Measurements from ENCODE around the gene RETREG1.

DNA sequence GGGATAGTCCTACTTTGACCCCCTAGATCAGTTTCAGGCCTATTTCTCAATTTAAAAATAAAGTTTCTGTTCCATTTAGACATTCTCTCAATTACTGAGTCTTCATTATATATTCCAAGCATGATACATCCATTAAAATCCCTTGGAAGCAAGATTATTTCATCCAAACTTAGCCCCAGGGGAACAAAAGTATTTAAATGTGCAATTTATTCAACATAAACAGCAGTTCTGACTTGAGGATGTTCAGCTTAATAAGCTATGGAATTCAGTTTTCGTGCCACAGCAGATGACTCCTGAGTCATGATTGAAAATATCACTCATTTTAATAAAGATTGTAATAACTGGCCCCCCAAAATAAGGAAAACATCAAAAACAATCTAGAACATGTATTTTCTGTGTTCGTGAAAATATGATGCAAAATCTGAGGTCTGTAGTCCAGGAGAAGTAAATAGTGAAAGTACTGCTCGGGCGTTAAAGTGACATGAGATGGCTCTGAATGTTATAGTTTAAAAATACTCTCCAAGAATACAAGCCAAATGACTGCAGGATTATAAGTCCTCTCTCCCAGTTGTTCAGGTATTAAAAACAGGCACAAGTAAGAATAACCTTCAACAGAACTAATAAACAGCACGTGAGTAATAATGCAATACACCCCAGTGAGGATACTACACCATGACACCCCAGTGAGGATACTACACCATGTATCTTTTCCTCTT lies 67.1 kb downstream of the RETREG1 start:
- TF ChIP-seq, protein P1, sequence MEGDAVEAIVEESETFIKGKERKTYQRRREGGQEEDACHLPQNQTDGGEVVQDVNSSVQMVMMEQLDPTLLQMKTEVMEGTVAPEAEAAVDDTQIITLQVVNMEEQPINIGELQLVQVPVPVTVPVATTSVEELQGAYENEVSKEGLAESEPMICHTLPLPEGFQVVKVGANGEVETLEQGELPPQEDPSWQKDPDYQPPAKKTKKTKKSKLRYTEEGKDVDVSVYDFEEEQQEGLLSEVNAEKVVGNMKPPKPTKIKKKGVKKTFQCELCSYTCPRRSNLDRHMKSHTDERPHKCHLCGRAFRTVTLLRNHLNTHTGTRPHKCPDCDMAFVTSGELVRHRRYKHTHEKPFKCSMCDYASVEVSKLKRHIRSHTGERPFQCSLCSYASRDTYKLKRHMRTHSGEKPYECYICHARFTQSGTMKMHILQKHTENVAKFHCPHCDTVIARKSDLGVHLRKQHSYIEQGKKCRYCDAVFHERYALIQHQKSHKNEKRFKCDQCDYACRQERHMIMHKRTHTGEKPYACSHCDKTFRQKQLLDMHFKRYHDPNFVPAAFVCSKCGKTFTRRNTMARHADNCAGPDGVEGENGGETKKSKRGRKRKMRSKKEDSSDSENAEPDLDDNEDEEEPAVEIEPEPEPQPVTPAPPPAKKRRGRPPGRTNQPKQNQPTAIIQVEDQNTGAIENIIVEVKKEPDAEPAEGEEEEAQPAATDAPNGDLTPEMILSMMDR (conservative IDR thresholded peaks at IDR 0.05; ENCODE audit: low read depth, low read length): no peak
- TF ChIP-seq EZH2 (IDR thresholded peaks at IDR 0.05; ENCODE audit: borderline replicate concordance, low read depth, low read length, poor library complexity, severe bottlenecking): no peak
